OCI-LY7 (cell line): ENCODE measurements around the gene EPHA3. TPM values are rescaled to one million over a fixed set of nuclear protein-coding genes. Genes with fewer than 3 reads are reported as not detected.

Source experiments
- BruUV-seq: library from RNA; stranded (reverse); fragments of 400-500 nt; replicated peaks from 2 replicates; lab custom pipeline; 2021; lab: Mats Ljungman, UMichigan
- CTCF ChIA-PET: fragments of 300-600 bp; sonication (Branson Sonifier 250); formaldehyde crosslinking; loops from one replicate; lab custom pipeline; 2022; ENCODE audit warnings: antibody characterized with exemption; ENCODE audit not compliant: unreplicated experiment; lab: Charles Lee
- POLR2A ChIA-PET: fragments of 300-600 bp; sonication (Branson Sonifier 250); formaldehyde crosslinking; loops from one replicate; lab custom pipeline; 2022; ENCODE audit warnings: antibody characterized with exemption; lab: Charles Lee
- DNase-seq: peaks from one replicate; pipeline ENCODE4 v3.0.0-alpha.2; 2015; ENCODE audit warnings: low spot score
- H2AFZ ChIP-seq: fragments of 200-600 bp; sonication (generic), shearing (Covaris generic); 2 replicates; pipeline ENCODE4 v1.6.1; 2014; ENCODE audit warnings: mild to moderate bottlenecking, antibody characterized with exemption, low read length, moderate library complexity
- H3K27ac ChIP-seq: fragments of 200-600 bp; sonication (generic); 2 replicates; pipeline ENCODE4 v1.5.1; 2014; ENCODE audit warnings: mixed run types, low read depth, mild to moderate bottlenecking, moderate library complexity, low read length, inconsistent platforms; ENCODE audit not compliant: poor library complexity, severe bottlenecking
- H3K36me3 ChIP-seq: fragments of 200-600 bp; sonication (generic); 2 replicates; pipeline ENCODE4 v1.6.1; 2014; ENCODE audit warnings: mild to moderate bottlenecking, antibody characterized with exemption, low read length, moderate library complexity, mixed read lengths; ENCODE audit not compliant: insufficient read depth
- H3K4me1 ChIP-seq: fragments of 200-600 bp; sonication (generic); 2 replicates; pipeline ENCODE4 v1.5.1; 2014; ENCODE audit warnings: mild to moderate bottlenecking, low read length; ENCODE audit not compliant: insufficient read depth, poor library complexity, severe bottlenecking
- H3K4me2 ChIP-seq: fragments of 200-600 bp; sonication (generic); 2 replicates; pipeline ENCODE4 v1.6.1; 2014; ENCODE audit warnings: mild to moderate bottlenecking, low read length
- H3K4me3 ChIP-seq: fragments of 200-600 bp; sonication (generic); 2 replicates; pipeline ENCODE4 v1.5.1; 2014; ENCODE audit warnings: mild to moderate bottlenecking, low read depth, low read length; ENCODE audit not compliant: poor library complexity, severe bottlenecking
- H3K79me2 ChIP-seq: fragments of 200-600 bp; sonication (generic); 2 replicates; pipeline ENCODE4 v1.6.1; 2016; ENCODE audit warnings: low read depth, mild to moderate bottlenecking, low read length, moderate library complexity, mixed read lengths; ENCODE audit not compliant: insufficient read depth
- H3K9me2 ChIP-seq: fragments of 200-600 bp; sonication (generic); 2 replicates; pipeline ENCODE4 v1.6.1; 2016; ENCODE audit warnings: mild to moderate bottlenecking, low read length, mixed read lengths; ENCODE audit not compliant: insufficient read depth
- H3K9me3 ChIP-seq: fragments of 200-600 bp; sonication (generic); 2 replicates; pipeline ENCODE4 v1.6.1; 2014; ENCODE audit warnings: mild to moderate bottlenecking, mixed run types, low read length, mixed read lengths
- H4K20me1 ChIP-seq: fragments of 200-600 bp; sonication (generic); 2 replicates; pipeline ENCODE4 v1.6.1; 2014; ENCODE audit warnings: mild to moderate bottlenecking, antibody characterized with exemption, low read length, moderate library complexity, mixed read lengths; ENCODE audit not compliant: insufficient read depth
- EZH2phosphoT487 ChIP-seq: fragments of 200-600 bp; sonication (generic); IDR thresholded peaks from 2 replicates; pipeline ENCODE4 v1.6.1; 2018; ENCODE audit warnings: low read depth, borderline replicate concordance, mild to moderate bottlenecking, mixed run types, antibody characterized with exemption, low read length, moderate library complexity, mixed read lengths
- intact Hi-C: fragments of 100-400 bp; cut with micrococcal nuclease; formaldehyde crosslinking; loops from one replicate; pipeline ENCODE4 v1.10.0; 2022; ENCODE audit not compliant: unreplicated experiment
- total RNA-seq, 2 experiments: library from RNA; depleted of rRNA in 1 of 2; stranded (reverse); fragments of >200 nt in 1 of 2; shearing (Covaris generic) in 1 of 2; gene quantifications; 2 replicates each; pipeline ENCODE4 v1.2.3, GENCODE V29; 2014 to 2022
- TF ChIP-seq, protein P1 (sequence below): fragments of 200-600 bp; sonication (generic); conservative IDR thresholded peaks from 2 replicates; pipeline ENCODE4 v1.5.1; 2014; ENCODE audit warnings: mild to moderate bottlenecking, antibody characterized with exemption, low read length, moderate library complexity, mixed read lengths

Gene EPHA3
- total RNA-seq, 2 experiments from 2014 or later = not detected

DNA sequence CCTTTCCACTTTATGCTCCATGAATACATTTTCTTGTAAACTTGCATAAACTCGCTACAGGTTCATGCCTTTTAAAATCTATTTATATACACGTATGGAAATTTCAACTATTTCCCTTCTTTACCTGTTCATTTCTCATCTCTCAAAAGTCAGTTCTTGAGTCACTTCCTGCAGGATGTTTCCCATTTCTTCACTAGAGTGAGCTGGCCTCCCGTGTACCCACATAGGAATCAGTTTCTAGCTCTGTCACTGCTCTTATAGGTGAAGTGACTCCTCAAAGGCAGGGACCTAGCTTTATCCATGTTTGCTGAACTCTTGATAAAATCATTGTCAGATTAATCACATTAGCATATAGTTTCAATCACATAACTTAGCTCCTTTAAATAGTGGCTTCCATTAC lies 259.7 kb downstream of the EPHA3 start:
- BruUV-seq = no TSS peak
- no peak overlapping the region for H2AFZ ChIP-seq
- TF ChIP-seq EZH2phosphoT487 = no peak
- TF ChIP-seq, protein P1, sequence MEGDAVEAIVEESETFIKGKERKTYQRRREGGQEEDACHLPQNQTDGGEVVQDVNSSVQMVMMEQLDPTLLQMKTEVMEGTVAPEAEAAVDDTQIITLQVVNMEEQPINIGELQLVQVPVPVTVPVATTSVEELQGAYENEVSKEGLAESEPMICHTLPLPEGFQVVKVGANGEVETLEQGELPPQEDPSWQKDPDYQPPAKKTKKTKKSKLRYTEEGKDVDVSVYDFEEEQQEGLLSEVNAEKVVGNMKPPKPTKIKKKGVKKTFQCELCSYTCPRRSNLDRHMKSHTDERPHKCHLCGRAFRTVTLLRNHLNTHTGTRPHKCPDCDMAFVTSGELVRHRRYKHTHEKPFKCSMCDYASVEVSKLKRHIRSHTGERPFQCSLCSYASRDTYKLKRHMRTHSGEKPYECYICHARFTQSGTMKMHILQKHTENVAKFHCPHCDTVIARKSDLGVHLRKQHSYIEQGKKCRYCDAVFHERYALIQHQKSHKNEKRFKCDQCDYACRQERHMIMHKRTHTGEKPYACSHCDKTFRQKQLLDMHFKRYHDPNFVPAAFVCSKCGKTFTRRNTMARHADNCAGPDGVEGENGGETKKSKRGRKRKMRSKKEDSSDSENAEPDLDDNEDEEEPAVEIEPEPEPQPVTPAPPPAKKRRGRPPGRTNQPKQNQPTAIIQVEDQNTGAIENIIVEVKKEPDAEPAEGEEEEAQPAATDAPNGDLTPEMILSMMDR = no peak
- no peaks in the 10 kb centered on the region for H3K9me2 ChIP-seq
- no peak overlapping the region for H3K4me2 ChIP-seq
- no peaks in the 10 kb centered on the region for H3K4me1 ChIP-seq
- H3K9me3 ChIP-seq = no peaks in the 10 kb centered on the region
- H4K20me1 ChIP-seq = no peaks in the 10 kb centered on the region
- no peaks in the 10 kb centered on the region for H3K36me3 ChIP-seq
- no peak for DNase-seq
- H3K79me2 ChIP-seq = no peaks in the 10 kb centered on the region
- no peak overlapping the region for H3K4me3 ChIP-seq
- ChIA-PET POLR2A (interaction anchor here (0.7 kb wide), 1 partner anchor 26 kb away, joined by 3 read pairs; no protein-coding TSS in a partner anchor), CTCF (no interaction called here)
- intact Hi-C loops = no loop called here
- no peak overlapping the region for H3K27ac ChIP-seq

DNA sequence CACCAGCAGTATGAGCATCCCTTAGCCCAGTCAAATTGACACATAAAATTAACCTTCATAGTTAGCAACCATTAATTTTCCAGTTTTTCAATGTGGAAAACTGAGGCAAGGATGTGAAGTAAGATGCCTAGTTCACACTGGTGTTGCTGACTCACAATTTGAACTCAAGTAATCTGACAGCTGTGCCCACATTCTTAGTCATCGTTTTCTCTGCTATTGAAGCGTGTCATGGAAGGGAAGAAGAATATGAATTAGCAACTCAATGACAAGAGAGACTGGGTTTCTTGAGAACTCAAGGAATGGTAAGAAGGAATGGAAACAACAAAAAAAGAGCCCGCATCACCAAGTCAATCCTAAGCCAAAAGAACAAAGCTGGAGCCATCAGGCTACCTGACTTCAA lies 261.4 kb downstream of the EPHA3 start:
- Histone ChIP-seq H3K4me3 (no peak overlapping the region), H3K27ac (no peak overlapping the region), H2AFZ (no peak overlapping the region), H3K9me2 (no peaks in the 10 kb centered on the region), H3K36me3 (no peaks in the 10 kb centered on the region), H4K20me1 (no peaks in the 10 kb centered on the region), H3K4me2 (no peak overlapping the region), H3K9me3 (no peaks in the 10 kb centered on the region), H3K4me1 (no peaks in the 10 kb centered on the region), H3K79me2 (no peaks in the 10 kb centered on the region)
- no peak for DNase-seq
- no TSS peak for BruUV-seq
- ChIA-PET POLR2A (no interaction called here), CTCF (no interaction called here)
- TF ChIP-seq, protein P1 = no peak
- no peak for TF ChIP-seq EZH2phosphoT487
- intact Hi-C loops = no loop called here

DNA sequence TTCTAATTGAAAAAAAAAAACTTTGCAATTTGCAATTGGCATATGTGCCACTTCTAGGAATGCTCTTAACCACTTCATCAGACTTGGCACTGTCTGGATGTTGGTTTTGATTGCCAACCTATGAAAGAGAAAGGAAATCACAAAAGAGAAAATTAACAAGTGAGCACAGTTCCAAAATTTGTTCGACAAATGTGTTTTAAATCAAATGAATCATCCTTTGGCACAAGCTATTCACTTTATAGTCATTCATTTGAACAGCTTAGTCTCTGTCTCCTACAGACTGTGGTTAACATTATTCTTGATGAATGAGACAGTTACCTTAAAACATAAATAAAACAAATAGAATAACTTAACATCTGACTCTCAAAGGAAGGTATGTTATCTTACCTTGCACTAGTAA lies 265.0 kb downstream of the EPHA3 start:
- no peak for DNase-seq
- Histone ChIP-seq H3K4me2 (no peak overlapping the region), H3K9me3 (no peaks in the 10 kb centered on the region), H3K4me1 (no peaks in the 10 kb centered on the region), H4K20me1 (no peaks in the 10 kb centered on the region), H3K36me3 (no peaks in the 10 kb centered on the region), H2AFZ (no peak overlapping the region), H3K9me2 (no peaks in the 10 kb centered on the region), H3K79me2 (no peaks in the 10 kb centered on the region), H3K4me3 (no peak overlapping the region), H3K27ac (no peak overlapping the region)
- ChIA-PET CTCF (no interaction called here), POLR2A (no interaction called here)
- intact Hi-C loops = no loop called here
- TF ChIP-seq, protein P1 = no peak
- no peak for TF ChIP-seq EZH2phosphoT487
- BruUV-seq = no TSS peak
